Lower leg skin (tissue), 3 donors: ENCODE measurements around the gene SPG11.

ENCODE experiments used
- POLR2A ChIP-seq, 2 donors: fragments of 450-650 bp; IDR thresholded peaks; one replicate each; pipeline ENCODE4 v1.6.1; 2016 to 2017; ENCODE audit warnings: antibody characterized with exemption in 2 of 2, mild to moderate bottlenecking in 1 of 2, moderate library complexity in 1 of 2
- TF ChIP-seq, protein P1 (sequence below), 3 donors: fragments of 450-650 bp; IDR thresholded peaks; one replicate each; pipeline ENCODE4 v1.5.1; 2016; ENCODE audit warnings: antibody characterized with exemption in 3 of 3, mild to moderate bottlenecking in 3 of 3, moderate library complexity in 2 of 3

- TF ChIP-seq, protein P1, sequence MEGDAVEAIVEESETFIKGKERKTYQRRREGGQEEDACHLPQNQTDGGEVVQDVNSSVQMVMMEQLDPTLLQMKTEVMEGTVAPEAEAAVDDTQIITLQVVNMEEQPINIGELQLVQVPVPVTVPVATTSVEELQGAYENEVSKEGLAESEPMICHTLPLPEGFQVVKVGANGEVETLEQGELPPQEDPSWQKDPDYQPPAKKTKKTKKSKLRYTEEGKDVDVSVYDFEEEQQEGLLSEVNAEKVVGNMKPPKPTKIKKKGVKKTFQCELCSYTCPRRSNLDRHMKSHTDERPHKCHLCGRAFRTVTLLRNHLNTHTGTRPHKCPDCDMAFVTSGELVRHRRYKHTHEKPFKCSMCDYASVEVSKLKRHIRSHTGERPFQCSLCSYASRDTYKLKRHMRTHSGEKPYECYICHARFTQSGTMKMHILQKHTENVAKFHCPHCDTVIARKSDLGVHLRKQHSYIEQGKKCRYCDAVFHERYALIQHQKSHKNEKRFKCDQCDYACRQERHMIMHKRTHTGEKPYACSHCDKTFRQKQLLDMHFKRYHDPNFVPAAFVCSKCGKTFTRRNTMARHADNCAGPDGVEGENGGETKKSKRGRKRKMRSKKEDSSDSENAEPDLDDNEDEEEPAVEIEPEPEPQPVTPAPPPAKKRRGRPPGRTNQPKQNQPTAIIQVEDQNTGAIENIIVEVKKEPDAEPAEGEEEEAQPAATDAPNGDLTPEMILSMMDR (IDR thresholded peaks at IDR 0.05): no peak
- no peak for TF ChIP-seq POLR2A (IDR thresholded peaks at IDR 0.05)
Measured at GRCh38 chr15:44535092-44535491, 128.4 kb downstream of the SPG11 start.
